ENCODE measurements around the gene ACOXL. TPM values are rescaled to one million over a fixed set of nuclear protein-coding genes. Genes with fewer than 3 reads are reported as not detected.
"Not testable (repeated sequence)": the region's sequence is repeated elsewhere in the genome, so short reads cannot be mapped to it uniquely, and the experiment has no call there.

The ACOXL gene
- total RNA-seq, 2 experiments from 2014 or later: not detected

DNA sequence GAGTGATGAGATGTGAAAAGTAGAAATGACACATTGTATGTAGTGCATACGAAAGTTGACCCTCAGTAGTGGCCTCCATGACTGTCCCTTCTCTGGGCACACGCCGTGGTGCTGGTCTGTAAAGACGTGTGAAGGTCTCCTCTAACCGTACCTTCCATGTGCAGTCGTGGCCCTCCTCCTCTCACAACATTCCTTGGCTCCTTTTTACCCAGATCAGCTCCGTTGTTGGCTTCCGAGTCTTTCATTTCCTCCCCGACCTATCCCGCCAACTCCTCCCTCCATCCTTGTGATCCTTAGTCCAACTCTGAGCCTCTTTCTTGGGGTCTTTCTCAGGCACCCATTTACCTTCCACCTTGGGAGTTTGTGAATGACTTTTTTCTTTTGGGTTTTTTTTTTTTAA lies 227.9 kb downstream of the ACOXL start:
- intact Hi-C loops (cut with DNase I, micrococcal nuclease): no loop called here
- Histone ChIP-seq H3K9me3 (ENCODE audit: control insufficient read depth in 1 of 2, insufficient read depth in 1 of 2, low read length in 2 of 2) (no peaks in the 10 kb centered on the region), H3K27ac (ENCODE audit: low read depth in 1 of 2, low read length in 2 of 2) (no peak overlapping the region), H3K4me1 (ENCODE audit: insufficient read depth, low read length) (no peaks in the 10 kb centered on the region), H3K36me3 (ENCODE audit: insufficient read depth, low read length) (no peaks in the 10 kb centered on the region), H3K27me3 (ENCODE audit: control insufficient read depth in 1 of 2, insufficient read depth in 2 of 2, low read length in 2 of 2) (no peaks in the 10 kb centered on the region), H3K4me3 (ENCODE audit: low read length) (no peak overlapping the region)
- CTCF ChIA-PET: no interaction called here
- ATAC-seq (ENCODE audit: poor library complexity): no peak
- peaks cover 7% of the 10 kb centered on the region for H3K27me3 Mint-ChIP-seq
- POLR2A ChIA-PET: no interaction called here
- no peaks in the 10 kb centered on the region for H3K9me3 Mint-ChIP-seq
- H3K36me3 Mint-ChIP-seq (ENCODE audit: low read depth): no peaks in the 10 kb centered on the region
- DNase-seq: no peak
- H3K4me3 Mint-ChIP-seq: no peak overlapping the region
- H3K4me1 Mint-ChIP-seq (ENCODE audit: low read depth): no peaks in the 10 kb centered on the region
- H3K27ac Mint-ChIP-seq: no peak overlapping the region
- TF ChIP-seq, protein P1, sequence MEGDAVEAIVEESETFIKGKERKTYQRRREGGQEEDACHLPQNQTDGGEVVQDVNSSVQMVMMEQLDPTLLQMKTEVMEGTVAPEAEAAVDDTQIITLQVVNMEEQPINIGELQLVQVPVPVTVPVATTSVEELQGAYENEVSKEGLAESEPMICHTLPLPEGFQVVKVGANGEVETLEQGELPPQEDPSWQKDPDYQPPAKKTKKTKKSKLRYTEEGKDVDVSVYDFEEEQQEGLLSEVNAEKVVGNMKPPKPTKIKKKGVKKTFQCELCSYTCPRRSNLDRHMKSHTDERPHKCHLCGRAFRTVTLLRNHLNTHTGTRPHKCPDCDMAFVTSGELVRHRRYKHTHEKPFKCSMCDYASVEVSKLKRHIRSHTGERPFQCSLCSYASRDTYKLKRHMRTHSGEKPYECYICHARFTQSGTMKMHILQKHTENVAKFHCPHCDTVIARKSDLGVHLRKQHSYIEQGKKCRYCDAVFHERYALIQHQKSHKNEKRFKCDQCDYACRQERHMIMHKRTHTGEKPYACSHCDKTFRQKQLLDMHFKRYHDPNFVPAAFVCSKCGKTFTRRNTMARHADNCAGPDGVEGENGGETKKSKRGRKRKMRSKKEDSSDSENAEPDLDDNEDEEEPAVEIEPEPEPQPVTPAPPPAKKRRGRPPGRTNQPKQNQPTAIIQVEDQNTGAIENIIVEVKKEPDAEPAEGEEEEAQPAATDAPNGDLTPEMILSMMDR (IDR thresholded peaks at IDR 0.05): no peak

DNA sequence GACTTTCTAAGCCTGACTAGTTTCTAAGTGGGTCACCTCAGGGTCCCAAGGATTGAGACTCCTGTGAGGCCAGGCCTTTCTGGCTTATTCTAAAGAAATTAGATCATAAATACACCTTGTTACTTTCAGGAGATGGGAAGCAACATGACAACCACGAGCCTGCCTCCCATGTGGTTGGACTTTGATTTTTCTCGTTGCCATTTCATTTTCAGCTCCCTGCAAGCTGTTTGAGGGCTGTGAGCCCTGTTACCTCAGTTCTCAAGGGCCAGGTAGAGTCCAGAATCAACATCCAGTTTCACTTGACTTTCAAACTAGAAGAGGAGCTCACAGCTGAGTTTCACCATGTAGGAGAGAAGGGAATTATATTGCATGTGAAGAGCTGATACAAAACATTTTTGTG lies 228.6 kb downstream of the ACOXL start:
- no peak overlapping the region for H3K27ac Mint-ChIP-seq
- Histone ChIP-seq H3K27me3 (ENCODE audit: control insufficient read depth in 1 of 2, insufficient read depth in 2 of 2, low read length in 2 of 2) (no peaks in the 10 kb centered on the region), H3K9me3 (ENCODE audit: control insufficient read depth in 1 of 2, insufficient read depth in 1 of 2, low read length in 2 of 2) (no peaks in the 10 kb centered on the region), H3K36me3 (ENCODE audit: insufficient read depth, low read length) (no peaks in the 10 kb centered on the region), H3K4me1 (ENCODE audit: insufficient read depth, low read length) (no peaks in the 10 kb centered on the region), H3K4me3 (ENCODE audit: low read length) (no peak overlapping the region), H3K27ac (ENCODE audit: low read depth in 1 of 2, low read length in 2 of 2) (no peak overlapping the region)
- ChIA-PET CTCF (no interaction called here), POLR2A (no interaction called here)
- H3K36me3 Mint-ChIP-seq (ENCODE audit: low read depth): no peaks in the 10 kb centered on the region
- no peaks in the 10 kb centered on the region for H3K4me1 Mint-ChIP-seq (ENCODE audit: low read depth)
- ATAC-seq (ENCODE audit: poor library complexity) (no peak), DNase-seq (no peak)
- H3K27me3 Mint-ChIP-seq: peaks cover 7% of the 10 kb centered on the region
- intact Hi-C loops (cut with DNase I, micrococcal nuclease): no loop called here
- no peaks in the 10 kb centered on the region for H3K9me3 Mint-ChIP-seq
- TF ChIP-seq, protein P1 (IDR thresholded peaks at IDR 0.05): no peak
- H3K4me3 Mint-ChIP-seq: no peak overlapping the region

DNA sequence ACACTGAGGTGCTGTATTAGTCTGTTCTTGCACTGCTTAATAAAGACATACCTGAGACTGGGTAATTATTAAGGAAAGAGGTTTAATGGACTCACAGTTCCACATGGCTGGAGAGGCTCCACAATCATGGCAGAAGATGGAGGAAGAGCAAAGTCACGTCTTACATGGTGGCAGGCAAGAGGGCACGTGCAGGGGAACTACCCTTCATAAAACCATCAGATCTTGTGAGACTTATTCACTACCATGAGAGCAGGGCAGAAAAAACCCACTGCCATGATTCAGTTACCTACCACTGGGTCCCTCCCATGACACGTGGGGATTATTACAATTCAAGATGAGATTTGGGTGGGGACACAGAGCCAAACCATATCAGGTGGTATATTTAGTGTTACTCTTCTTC lies 229.3 kb downstream of the ACOXL start:
- H3K4me1 ChIP-seq (ENCODE audit: insufficient read depth, low read length); H3K9me3 ChIP-seq (ENCODE audit: control insufficient read depth in 1 of 2, insufficient read depth in 1 of 2, low read length in 2 of 2); H3K27ac ChIP-seq (ENCODE audit: low read depth in 1 of 2, low read length in 2 of 2); POLR2A ChIA-PET; H3K27me3 ChIP-seq (ENCODE audit: control insufficient read depth in 1 of 2, insufficient read depth in 2 of 2, low read length in 2 of 2); H3K4me3 ChIP-seq (ENCODE audit: low read length); DNase-seq; H3K9me3 Mint-ChIP-seq; CTCF ChIA-PET; intact Hi-C loops (cut with DNase I, micrococcal nuclease); H3K27me3 Mint-ChIP-seq; H3K4me3 Mint-ChIP-seq; H3K36me3 Mint-ChIP-seq (ENCODE audit: low read depth); H3K4me1 Mint-ChIP-seq (ENCODE audit: low read depth); H3K36me3 ChIP-seq (ENCODE audit: insufficient read depth, low read length); ATAC-seq (ENCODE audit: poor library complexity); H3K27ac Mint-ChIP-seq: not testable (repeated sequence)

DNA sequence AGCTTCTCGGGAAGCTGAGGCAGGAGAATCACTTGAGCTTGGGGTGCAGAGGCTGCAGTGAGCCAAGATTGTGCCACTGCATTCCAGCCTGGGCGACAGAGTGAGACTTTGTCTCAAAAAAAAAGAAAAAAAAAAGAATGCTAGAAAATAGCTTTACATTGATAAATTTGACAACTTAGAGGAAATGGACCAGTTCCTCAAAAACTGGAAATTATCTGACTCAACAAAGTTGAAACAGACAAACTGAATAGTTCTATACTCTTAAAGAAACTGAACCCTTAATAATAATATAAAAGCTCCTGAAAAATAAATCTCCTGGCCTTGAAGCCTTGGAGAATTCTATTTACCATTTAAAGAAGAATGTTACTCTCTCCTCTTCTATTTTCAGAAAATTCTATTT lies 237.3 kb downstream of the ACOXL start:
- no peak for DNase-seq
- Mint-ChIP-seq H3K27me3 (peaks cover 6% of the 10 kb centered on the region), H3K9me3 (no peaks in the 10 kb centered on the region), H3K4me1 (ENCODE audit: low read depth) (no peaks in the 10 kb centered on the region), H3K36me3 (ENCODE audit: low read depth) (no peaks in the 10 kb centered on the region), H3K27ac (no peak overlapping the region), H3K4me3 (no peak overlapping the region)
- intact Hi-C loops (cut with DNase I, micrococcal nuclease): no loop called here
- Histone ChIP-seq H3K27me3 (ENCODE audit: control insufficient read depth in 1 of 2, insufficient read depth in 2 of 2, low read length in 2 of 2) (peaks cover 0 to 4% of the 10 kb centered on the region in 2 experiments), H3K36me3 (ENCODE audit: insufficient read depth, low read length) (no peaks in the 10 kb centered on the region), H3K9me3 (ENCODE audit: control insufficient read depth in 1 of 2, insufficient read depth in 1 of 2, low read length in 2 of 2) (peaks cover 0 to 8% of the 10 kb centered on the region in 2 experiments), H3K4me1 (ENCODE audit: insufficient read depth, low read length) (no peaks in the 10 kb centered on the region), H3K4me3 (ENCODE audit: low read length) (no peak overlapping the region), H3K27ac (ENCODE audit: low read depth in 1 of 2, low read length in 2 of 2) (no peak overlapping the region)
- POLR2A ChIA-PET: no interaction called here
- ATAC-seq (ENCODE audit: poor library complexity): no peak
- TF ChIP-seq, protein P1 (IDR thresholded peaks at IDR 0.05): no peak
- CTCF ChIA-PET: no interaction called here

Data from CD4-positive, alpha-beta T cell (primary cell).